IMR-90 (cell line): Measurements from ENCODE around the gene C1QTNF8.

ENCODE experiments used
- CEBPB ChIP-seq: IDR thresholded peaks from 2 replicates; pipeline ENCODE4 v1.6.1; 2012; ENCODE audit warnings: low read depth, low read length, improper control_type of control experiment
- CHD1 ChIP-seq: IDR thresholded peaks from 2 replicates; pipeline ENCODE4 v1.6.1; 2012; ENCODE audit warnings: low read depth, low read length, improper control_type of control experiment
- MAFK ChIP-seq: IDR thresholded peaks from 2 replicates; pipeline ENCODE4 v1.6.1; 2012; ENCODE audit warnings: low read depth, low read length, improper control_type of control experiment
- MAZ ChIP-seq: IDR thresholded peaks from 2 replicates; pipeline ENCODE4 v1.6.1; 2012; ENCODE audit warnings: low read depth, mild to moderate bottlenecking, low read length, improper control_type of control experiment, moderate library complexity, borderline replicate concordance
- MXI1 ChIP-seq: IDR thresholded peaks from 2 replicates; pipeline ENCODE4 v1.6.1; 2012; ENCODE audit warnings: low read depth, mild to moderate bottlenecking, low read length, moderate library complexity, borderline replicate concordance
- NFE2L2 ChIP-seq: fragments of 150-350 bp; IDR thresholded peaks from 2 replicates; pipeline ENCODE4 v1.6.1; 2016; ENCODE audit warnings: low read depth, mild to moderate bottlenecking, low read length
- POLR2A ChIP-seq: IDR thresholded peaks from 2 replicates; pipeline ENCODE4 v1.6.1; 2012; ENCODE audit warnings: mild to moderate bottlenecking, low read depth, low read length
- RAD21 ChIP-seq: IDR thresholded peaks from 2 replicates; pipeline ENCODE4 v1.6.1; 2012; ENCODE audit warnings: low read length, improper control_type of control experiment
- RFX5 ChIP-seq: IDR thresholded peaks from 2 replicates; pipeline ENCODE4 v1.8.0; 2012; ENCODE audit warnings: low read depth, mild to moderate bottlenecking, low read length, moderate library complexity
- TF ChIP-seq, protein P1 (sequence below): conservative IDR thresholded peaks from 2 replicates; pipeline ENCODE4 v1.5.1; 2012; ENCODE audit warnings: mild to moderate bottlenecking, low read depth, low read length, improper control_type of control experiment
- TF ChIP-seq, protein P2 (sequence below): fragments of 150-350 bp; IDR thresholded peaks from 2 replicates; pipeline ENCODE4 v1.6.1; 2017; ENCODE audit warnings: mild to moderate bottlenecking, antibody characterized with exemption, low read length, low read depth
- TF ChIP-seq, protein P3 (sequence below): fragments of 150-350 bp; IDR thresholded peaks from 2 replicates; pipeline ENCODE4 v1.6.1; 2016; ENCODE audit warnings: low read depth, mild to moderate bottlenecking, low read length, moderate library complexity, borderline replicate concordance

DNA sequence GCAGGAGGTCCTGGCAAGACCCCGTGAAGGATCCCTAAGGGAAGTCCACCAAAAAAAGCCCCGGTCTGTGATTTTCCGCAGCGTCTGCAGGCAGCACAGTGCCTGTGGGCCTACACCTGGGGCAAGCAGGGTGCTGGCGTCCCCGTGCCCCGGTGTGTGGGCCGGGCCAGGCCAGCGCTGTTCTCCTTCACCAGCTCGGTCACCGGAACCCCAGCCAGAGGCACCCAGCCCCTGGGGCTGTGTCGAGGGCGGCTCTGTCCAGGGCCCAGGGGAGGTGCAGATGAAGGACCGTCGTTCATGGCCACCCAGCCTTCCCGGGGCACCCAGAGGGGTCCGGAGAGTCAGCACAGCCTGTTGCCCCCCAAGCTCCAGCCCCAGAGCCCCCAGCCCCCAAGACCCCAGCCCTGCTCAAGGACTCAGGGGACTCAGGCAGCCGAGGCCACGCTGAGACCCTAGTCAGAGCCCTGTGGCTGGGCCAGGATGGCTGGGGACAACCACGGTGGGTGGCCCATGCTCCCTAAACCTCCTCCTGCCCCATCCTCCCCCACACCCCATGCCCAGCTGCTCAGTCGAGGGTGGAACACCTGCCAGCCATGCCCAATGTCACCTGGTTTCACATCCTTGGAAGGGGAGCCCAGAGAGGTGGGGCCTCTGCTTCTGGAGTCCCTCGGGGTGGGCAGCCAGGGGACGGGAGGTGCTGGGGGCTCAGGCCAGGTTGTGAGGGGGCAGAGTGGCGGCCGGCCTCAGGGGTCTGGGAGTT is 5.7 kb upstream of the C1QTNF8 start:
- TF ChIP-seq, protein P1, sequence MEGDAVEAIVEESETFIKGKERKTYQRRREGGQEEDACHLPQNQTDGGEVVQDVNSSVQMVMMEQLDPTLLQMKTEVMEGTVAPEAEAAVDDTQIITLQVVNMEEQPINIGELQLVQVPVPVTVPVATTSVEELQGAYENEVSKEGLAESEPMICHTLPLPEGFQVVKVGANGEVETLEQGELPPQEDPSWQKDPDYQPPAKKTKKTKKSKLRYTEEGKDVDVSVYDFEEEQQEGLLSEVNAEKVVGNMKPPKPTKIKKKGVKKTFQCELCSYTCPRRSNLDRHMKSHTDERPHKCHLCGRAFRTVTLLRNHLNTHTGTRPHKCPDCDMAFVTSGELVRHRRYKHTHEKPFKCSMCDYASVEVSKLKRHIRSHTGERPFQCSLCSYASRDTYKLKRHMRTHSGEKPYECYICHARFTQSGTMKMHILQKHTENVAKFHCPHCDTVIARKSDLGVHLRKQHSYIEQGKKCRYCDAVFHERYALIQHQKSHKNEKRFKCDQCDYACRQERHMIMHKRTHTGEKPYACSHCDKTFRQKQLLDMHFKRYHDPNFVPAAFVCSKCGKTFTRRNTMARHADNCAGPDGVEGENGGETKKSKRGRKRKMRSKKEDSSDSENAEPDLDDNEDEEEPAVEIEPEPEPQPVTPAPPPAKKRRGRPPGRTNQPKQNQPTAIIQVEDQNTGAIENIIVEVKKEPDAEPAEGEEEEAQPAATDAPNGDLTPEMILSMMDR = no peak
- TF ChIP-seq MAFK = no peak
- TF ChIP-seq, protein P2, sequence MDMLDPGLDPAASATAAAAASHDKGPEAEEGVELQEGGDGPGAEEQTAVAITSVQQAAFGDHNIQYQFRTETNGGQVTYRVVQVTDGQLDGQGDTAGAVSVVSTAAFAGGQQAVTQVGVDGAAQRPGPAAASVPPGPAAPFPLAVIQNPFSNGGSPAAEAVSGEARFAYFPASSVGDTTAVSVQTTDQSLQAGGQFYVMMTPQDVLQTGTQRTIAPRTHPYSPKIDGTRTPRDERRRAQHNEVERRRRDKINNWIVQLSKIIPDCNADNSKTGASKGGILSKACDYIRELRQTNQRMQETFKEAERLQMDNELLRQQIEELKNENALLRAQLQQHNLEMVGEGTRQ = no peak
- no peak for TF ChIP-seq CEBPB
- no peak for TF ChIP-seq POLR2A
- TF ChIP-seq MXI1 = no peak
- TF ChIP-seq NFE2L2 = no peak
- no peak for TF ChIP-seq CHD1
- TF ChIP-seq RFX5 = no peak
- no peak for TF ChIP-seq MAZ
- TF ChIP-seq RAD21 = no peak
- TF ChIP-seq, protein P3, sequence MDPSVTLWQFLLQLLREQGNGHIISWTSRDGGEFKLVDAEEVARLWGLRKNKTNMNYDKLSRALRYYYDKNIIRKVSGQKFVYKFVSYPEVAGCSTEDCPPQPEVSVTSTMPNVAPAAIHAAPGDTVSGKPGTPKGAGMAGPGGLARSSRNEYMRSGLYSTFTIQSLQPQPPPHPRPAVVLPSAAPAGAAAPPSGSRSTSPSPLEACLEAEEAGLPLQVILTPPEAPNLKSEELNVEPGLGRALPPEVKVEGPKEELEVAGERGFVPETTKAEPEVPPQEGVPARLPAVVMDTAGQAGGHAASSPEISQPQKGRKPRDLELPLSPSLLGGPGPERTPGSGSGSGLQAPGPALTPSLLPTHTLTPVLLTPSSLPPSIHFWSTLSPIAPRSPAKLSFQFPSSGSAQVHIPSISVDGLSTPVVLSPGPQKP = no peak
